Erythroblast (primary cell): ENCODE results near the gene DLGAP5.

Experiments
- GATA1 ChIP-seq: IDR thresholded peaks from 2 replicates; pipeline ENCODE4 v1.6.1; 2011; ENCODE audit warnings: low read depth, mild to moderate bottlenecking, control low read depth, low read length, moderate library complexity
- POLR2A ChIP-seq: IDR thresholded peaks from 2 replicates; pipeline ENCODE4 v1.6.1; 2011; ENCODE audit warnings: mild to moderate bottlenecking, low read length

GRCh38 chr14:55109836-55110235 lies 81.5 kb downstream of the DLGAP5 start:
- TF ChIP-seq POLR2A (no peak), GATA1 (no peak)
